Measurements from ENCODE around the gene NXN. TPM values are rescaled to one million over a fixed set of nuclear protein-coding genes. Genes with fewer than 3 reads are reported as not detected.
"Not testable (repeated sequence)": the region's sequence is repeated elsewhere in the genome, so short reads cannot be mapped to it uniquely, and the experiment has no call there.

NXN gene
- total RNA-seq, 6 experiments from 2014 or later: 2.7 to 9.5 (median 8.0) TPM

DNA sequence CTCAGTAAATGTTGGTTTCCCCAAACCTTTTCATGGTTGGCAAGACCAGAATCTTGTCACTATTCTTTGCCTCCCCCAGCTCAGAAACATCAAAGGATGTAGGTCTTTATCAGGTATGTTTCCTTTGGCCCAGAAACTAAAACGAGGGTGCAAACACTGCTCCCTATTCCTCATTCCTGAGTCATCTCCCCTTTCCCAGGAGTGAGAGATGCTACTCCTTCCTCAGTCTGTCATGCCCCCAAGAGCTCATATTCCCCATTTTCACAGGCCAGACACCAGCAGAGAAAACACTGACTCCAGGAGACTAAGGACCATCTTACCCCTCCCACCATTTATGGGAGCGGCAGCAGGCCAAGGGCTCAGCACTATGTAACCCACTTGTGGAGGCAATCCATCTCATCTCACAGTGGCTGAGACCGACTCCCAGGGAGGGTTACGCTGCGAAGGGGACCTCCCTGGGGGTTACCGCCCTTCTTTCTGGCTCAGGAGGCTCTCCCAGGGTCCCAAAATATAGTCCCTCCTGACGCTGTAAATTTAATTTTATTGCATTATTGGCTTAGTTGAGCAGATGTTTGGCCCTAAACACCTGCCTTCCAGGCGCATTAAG is 229.0 kb downstream of the NXN start:
- H3K27ac ChIP-seq: no peak overlapping the region
- ATAC-seq (no peak), DNase-seq (no peak)
- WGBS (ENCODE audit: insufficient coverage, low coverage, low lambda C conversion rate, missing lambda C conversion rate): 70% methylated on average over 3 of the region's 8 CpGs
- no peaks in the 10 kb centered on the region for H3K27me3 ChIP-seq
- H3K9me3 ChIP-seq: no peaks in the 10 kb centered on the region
- intact Hi-C loops (cut with DNase I): no loop called here
- TF ChIP-seq, protein P1, sequence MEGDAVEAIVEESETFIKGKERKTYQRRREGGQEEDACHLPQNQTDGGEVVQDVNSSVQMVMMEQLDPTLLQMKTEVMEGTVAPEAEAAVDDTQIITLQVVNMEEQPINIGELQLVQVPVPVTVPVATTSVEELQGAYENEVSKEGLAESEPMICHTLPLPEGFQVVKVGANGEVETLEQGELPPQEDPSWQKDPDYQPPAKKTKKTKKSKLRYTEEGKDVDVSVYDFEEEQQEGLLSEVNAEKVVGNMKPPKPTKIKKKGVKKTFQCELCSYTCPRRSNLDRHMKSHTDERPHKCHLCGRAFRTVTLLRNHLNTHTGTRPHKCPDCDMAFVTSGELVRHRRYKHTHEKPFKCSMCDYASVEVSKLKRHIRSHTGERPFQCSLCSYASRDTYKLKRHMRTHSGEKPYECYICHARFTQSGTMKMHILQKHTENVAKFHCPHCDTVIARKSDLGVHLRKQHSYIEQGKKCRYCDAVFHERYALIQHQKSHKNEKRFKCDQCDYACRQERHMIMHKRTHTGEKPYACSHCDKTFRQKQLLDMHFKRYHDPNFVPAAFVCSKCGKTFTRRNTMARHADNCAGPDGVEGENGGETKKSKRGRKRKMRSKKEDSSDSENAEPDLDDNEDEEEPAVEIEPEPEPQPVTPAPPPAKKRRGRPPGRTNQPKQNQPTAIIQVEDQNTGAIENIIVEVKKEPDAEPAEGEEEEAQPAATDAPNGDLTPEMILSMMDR (IDR thresholded peaks at IDR 0.05): no peak
- TF ChIP-seq POLR2A (IDR thresholded peaks at IDR 0.05): no peak
- peaks cover 0 to 12% (median 4%) of the 10 kb centered on the region in 4 donors for H3K4me1 ChIP-seq
- no peak overlapping the region for H3K4me3 ChIP-seq
- H3K36me3 ChIP-seq: peaks cover 0 to 10% (median 4%) of the 10 kb centered on the region in 4 donors

DNA sequence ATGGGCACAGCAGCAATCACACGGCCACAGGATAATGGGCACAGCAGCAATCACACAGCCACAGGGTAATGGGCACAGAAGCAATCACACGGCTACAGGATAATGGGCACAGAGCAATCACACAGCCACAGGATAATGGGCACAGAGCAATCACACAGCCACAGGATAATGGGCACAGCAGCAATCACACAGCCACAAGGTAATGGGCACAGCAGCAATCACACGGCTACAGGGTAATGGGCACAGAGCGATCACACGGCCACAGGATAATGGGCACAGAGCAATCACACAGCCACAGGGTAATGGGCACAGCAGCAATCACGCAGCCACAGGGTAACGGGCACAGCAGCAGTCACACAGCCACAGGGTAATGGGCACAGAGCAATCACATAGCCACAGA is 230.2 kb downstream of the NXN start:
- DNase-seq; intact Hi-C loops (cut with DNase I); ATAC-seq; H3K4me3 ChIP-seq; H3K9me3 ChIP-seq; H3K27ac ChIP-seq; H3K27me3 ChIP-seq: not testable (repeated sequence)
- WGBS (ENCODE audit: insufficient coverage, low coverage, low lambda C conversion rate, missing lambda C conversion rate): no CpG with 5 or more reads among the region's 7 CpGs
- Histone ChIP-seq H3K4me1 (peaks cover 0 to 12% (median 5%) of the 10 kb centered on the region in 4 donors), H3K36me3 (peaks cover 0 to 10% (median 5%) of the 10 kb centered on the region in 4 donors)

Small RNA genes lying within 50 kb of the gene (microRNA-seq; reads per million reads assigned to microRNA genes)
- gene MIR3183: 0 reads per million in 2 donors

Small RNA genes lying within 50 kb of the gene (small RNA-seq; reads per million reads assigned to genes)
- gene MIR3183: 0 reads per million in 2 experiments

Other genes with a start within 250 kb of the NXN start
- 10 to 100 TPM in 1 of 6 experiments, 1 to 10 TPM in 3, under 1 TPM in 2; 0.59 to 11.5 (median 1.6) TPM for gene TLCD3A, start 247.2 kb downstream of the NXN start, total RNA-seq
- 10 to 100 TPM in 1 of 6 experiments, 1 to 10 TPM in 5; 7.1 to 10.1 (median 8.0) TPM for gene GEMIN4, start 227.5 kb downstream of the NXN start, total RNA-seq
- 10 to 100 TPM; 34.6 to 66.4 (median 39.9) TPM for gene GLOD4, start 197.5 kb downstream of the NXN start, total RNA-seq
- gene MRM3, start 197.4 kb downstream of the NXN start, total RNA-seq: 10 to 100 TPM in 5 of 6 experiments, 1 to 10 TPM in 1; 10.0 to 18.1 (median 13.4) TPM
- 1 to 10 TPM; 3.9 to 6.5 (median 4.1) TPM for gene TIMM22, start 17.4 kb upstream of the NXN start, total RNA-seq
- 10 to 100 TPM in 3 of 6 experiments, 1 to 10 TPM in 3; 7.4 to 21.5 (median 11.3) TPM for gene ABR, start 200.2 kb upstream of the NXN start, total RNA-seq